ENCODE measurements around the gene SERINC1.

Gene SERINC1

GRCh38 chr6:122431780-122432179 lies 39.8 kb downstream of the SERINC1 start:
- no peak for DNase-seq

- no peak for DNase-seq
These were observed 42.3 kb downstream of the SERINC1 start for GRCh38 chr6:122429323-122429722.

- no peak for DNase-seq
These were observed 42.8 kb downstream of the SERINC1 start for GRCh38 chr6:122428781-122429180.

GRCh38 chr6:122426597-122426996 lies 45.0 kb downstream of the SERINC1 start:
- DNase-seq, result no peak

GRCh38 chr6:122423734-122424133 lies 47.9 kb downstream of the SERINC1 start:
- DNase-seq, result no peak

GRCh38 chr6:122422614-122423267 lies 48.9 kb downstream of the SERINC1 start:
- no peak for DNase-seq

GRCh38 chr6:122422003-122422402 lies 49.6 kb downstream of the SERINC1 start:
- no peak for DNase-seq

GRCh38 chr6:122416825-122417224 lies 54.8 kb downstream of the SERINC1 start:
- DNase-seq, result no peak

GRCh38 chr6:122412001-122412400 lies 59.6 kb downstream of the SERINC1 start:
- no peak for DNase-seq

GRCh38 chr6:122408702-122409458 lies 62.7 kb downstream of the SERINC1 start:
- DNase-seq, result no peak

GRCh38 chr6:122408240-122408639 lies 63.4 kb downstream of the SERINC1 start:
- no peak for DNase-seq

GRCh38 chr6:122407712-122408111 lies 63.9 kb downstream of the SERINC1 start:
- no peak for DNase-seq

- no peak for DNase-seq
These were observed 65.4 kb downstream of the SERINC1 start for GRCh38 chr6:122406187-122406586.

GRCh38 chr6:122405417-122405816 lies 66.2 kb downstream of the SERINC1 start:
- DNase-seq, result no peak

- no peak for DNase-seq
These were observed 67.2 kb downstream of the SERINC1 start for GRCh38 chr6:122404444-122404843.

GRCh38 chr6:122401104-122401503 lies 70.5 kb downstream of the SERINC1 start:
- no peak for DNase-seq

GRCh38 chr6:122400462-122401089 lies 71.0 kb downstream of the SERINC1 start:
- DNase-seq, result no peak

- no peak for DNase-seq
These were observed 71.5 kb downstream of the SERINC1 start for GRCh38 chr6:122400121-122400450.

- DNase-seq, result peak; percentile 89
These were observed 72.1 kb downstream of the SERINC1 start, which contains the start of gene HSF2 for GRCh38 chr6:122399348-122400120. Gene HSF2 (plus strand): TSS chr6:122399652. CDS start chr6:122399738, 86 bp downstream.

- no peak for DNase-seq
These were observed 72.6 kb downstream of the SERINC1 start for GRCh38 chr6:122399055-122399347.

GRCh38 chr6:122394016-122394415 lies 77.6 kb downstream of the SERINC1 start:
- no peak for DNase-seq

- DNase-seq, result no peak
These were observed 78.2 kb downstream of the SERINC1 start for GRCh38 chr6:122393351-122393896.

All from COR-L47 (cell line).